Measurements from ENCODE around the gene SORCS3. TPM values are rescaled to one million over a fixed set of nuclear protein-coding genes. Genes with fewer than 3 reads are reported as not detected.

SORCS3 gene
- total RNA-seq, 1 donor from 2014 or later = not detected

GRCh38 chr10:104622598-104623209 is 18.4 kb upstream of the SORCS3 start:
- Histone ChIP-seq H3K4me1 (no peaks in the 10 kb centered on the region), H3K36me3 (no peaks in the 10 kb centered on the region), H3K9me3 (no peaks in the 10 kb centered on the region), H3K4me3 (no peak overlapping the region), H3K27ac (no peak overlapping the region), H3K27me3 (peaks cover 14% of the 10 kb centered on the region)
- TF ChIP-seq CTCF (IDR thresholded peaks at IDR 0.05) = no peak
- peak; percentile 55 for ATAC-seq
- no peak for DNase-seq
- intact Hi-C loops (cut with DNase I) = no loop called here

GRCh38 chr10:104630731-104631130 is 10.4 kb upstream of the SORCS3 start:
- no peak for TF ChIP-seq CTCF (IDR thresholded peaks at IDR 0.05)
- intact Hi-C loops (cut with DNase I) = no loop called here
- no peak overlapping the region for H3K4me3 ChIP-seq
- H3K9me3 ChIP-seq = no peaks in the 10 kb centered on the region
- H3K27me3 ChIP-seq = peaks cover 19% of the 10 kb centered on the region
- no peaks in the 10 kb centered on the region for H3K36me3 ChIP-seq
- H3K4me1 ChIP-seq = no peaks in the 10 kb centered on the region
- no peak overlapping the region for H3K27ac ChIP-seq
- ATAC-seq (no peak), DNase-seq (no peak)

GRCh38 chr10:104631946-104632345 is 9.1 kb upstream of the SORCS3 start:
- H3K4me3 ChIP-seq = no peak overlapping the region
- H3K9me3 ChIP-seq = no peaks in the 10 kb centered on the region
- no peak for ATAC-seq
- intact Hi-C loops (cut with DNase I) = no loop called here
- H3K27me3 ChIP-seq = peaks cover 24% of the 10 kb centered on the region
- DNase-seq = no peak
- no peak overlapping the region for H3K27ac ChIP-seq
- no peaks in the 10 kb centered on the region for H3K36me3 ChIP-seq
- no peaks in the 10 kb centered on the region for H3K4me1 ChIP-seq
- no peak for TF ChIP-seq CTCF (IDR thresholded peaks at IDR 0.05)

- Histone ChIP-seq H3K27ac (no peak overlapping the region), H3K36me3 (no peaks in the 10 kb centered on the region), H3K27me3 (peaks cover 73% of the 10 kb centered on the region), H3K4me3 (no peak overlapping the region), H3K4me1 (no peaks in the 10 kb centered on the region), H3K9me3 (no peaks in the 10 kb centered on the region)
- DNase-seq (no peak), ATAC-seq (peak; percentile 8)
- intact Hi-C loops (cut with DNase I) = no loop called here
- TF ChIP-seq CTCF (IDR thresholded peaks at IDR 0.05) = peak; percentile 21
These were observed 2.1 kb upstream of the SORCS3 start for GRCh38 chr10:104638861-104639589.

- intact Hi-C loops (cut with DNase I) = no loop called here
- Histone ChIP-seq H3K27me3 (peaks cover 74% of the 10 kb centered on the region), H3K4me3 (no peak overlapping the region), H3K36me3 (no peaks in the 10 kb centered on the region), H3K9me3 (no peaks in the 10 kb centered on the region), H3K4me1 (no peaks in the 10 kb centered on the region), H3K27ac (no peak overlapping the region)
- no peak for ATAC-seq
- no peak for TF ChIP-seq CTCF (IDR thresholded peaks at IDR 0.05)
- no peak for DNase-seq
These were observed 1.3 kb upstream of the SORCS3 start for GRCh38 chr10:104639590-104640338.
